Dendritic cell treated with granulocyte-macrophage colony-stimulating factor and Interleukin-4, amounts not matched to agents 40 ng/mL and 50 ng/mL, for 4 days (primary cell): ENCODE data around the gene MYG1.
A peak's percentile ranks its signal among the peaks of the same experiment; 100 is the strongest.

Experiments
- H3K27ac Mint-ChIP-seq: one replicate; pipeline ENCODE4 v1.8.0; 2022; ENCODE audit warnings: mild to moderate bottlenecking, mixed read lengths
- H3K27me3 Mint-ChIP-seq: one replicate; pipeline ENCODE4 v1.8.0; 2022; ENCODE audit warnings: mild to moderate bottlenecking, mixed read lengths
- H3K36me3 Mint-ChIP-seq: one replicate; pipeline ENCODE4 v1.8.0; 2022; ENCODE audit warnings: low read depth, mixed read lengths
- H3K4me1 Mint-ChIP-seq: one replicate; pipeline ENCODE4 v1.8.0; 2022; ENCODE audit warnings: low read depth, mixed read lengths
- H3K4me3 Mint-ChIP-seq: one replicate; pipeline ENCODE4 v1.8.0; 2022; ENCODE audit warnings: mild to moderate bottlenecking, moderate library complexity, mixed read lengths
- H3K9me3 Mint-ChIP-seq: one replicate; pipeline ENCODE4 v1.8.0; 2022; ENCODE audit warnings: mixed read lengths
- intact Hi-C: fragments of 100-400 bp; cut with micrococcal nuclease; formaldehyde crosslinking; loops from one replicate; pipeline ENCODE4 v1.15.0; 2022

MYG1 gene

GRCh38 chr12:53343969-53344368, 44.5 kb downstream of the MYG1 start:
- H3K27ac Mint-ChIP-seq = no peak overlapping the region
- peaks cover 46% of the 10 kb centered on the region for H3K27me3 Mint-ChIP-seq
- intact Hi-C loops = no loop called here
- H3K4me1 Mint-ChIP-seq = peaks cover 38% of the 10 kb centered on the region
- H3K4me3 Mint-ChIP-seq = no peak overlapping the region
- H3K9me3 Mint-ChIP-seq = no peaks in the 10 kb centered on the region
- no peaks in the 10 kb centered on the region for H3K36me3 Mint-ChIP-seq

- no peak overlapping the region for H3K27ac Mint-ChIP-seq
- no peaks in the 10 kb centered on the region for H3K36me3 Mint-ChIP-seq
- H3K4me1 Mint-ChIP-seq = peaks cover 38% of the 10 kb centered on the region
- no peaks in the 10 kb centered on the region for H3K9me3 Mint-ChIP-seq
- intact Hi-C loops = no loop called here
- H3K4me3 Mint-ChIP-seq = peak overlapping the region; percentile 35
- H3K27me3 Mint-ChIP-seq = peaks cover 41% of the 10 kb centered on the region
These were observed 45.0 kb downstream of the MYG1 start for GRCh38 chr12:53344487-53344823.

GRCh38 chr12:53344824-53345485, 45.5 kb downstream of the MYG1 start:
- H3K27me3 Mint-ChIP-seq = peaks cover 37% of the 10 kb centered on the region
- intact Hi-C loops = loop anchor here (1.0 kb wide), 1 partner anchor 21 kb away; no protein-coding TSS in a partner anchor
- no peaks in the 10 kb centered on the region for H3K36me3 Mint-ChIP-seq
- peak overlapping the region; percentile 68 for H3K27ac Mint-ChIP-seq
- peaks cover 38% of the 10 kb centered on the region for H3K4me1 Mint-ChIP-seq
- H3K9me3 Mint-ChIP-seq = no peaks in the 10 kb centered on the region
- peak overlapping the region; percentile 86 for H3K4me3 Mint-ChIP-seq

- Mint-ChIP-seq H3K27ac (peak overlapping the region; percentile 68), H3K4me1 (peaks cover 34% of the 10 kb centered on the region), H3K4me3 (peak overlapping the region; percentile 86), H3K27me3 (peaks cover 30% of the 10 kb centered on the region), H3K36me3 (no peaks in the 10 kb centered on the region), H3K9me3 (no peaks in the 10 kb centered on the region)
- intact Hi-C loops = loop anchor here (1.0 kb wide), 1 partner anchor 21 kb away; no protein-coding TSS in a partner anchor
These were observed 46.1 kb downstream of the MYG1 start for GRCh38 chr12:53345486-53346188.

- H3K27me3 Mint-ChIP-seq = peaks cover 24% of the 10 kb centered on the region
- H3K9me3 Mint-ChIP-seq = no peaks in the 10 kb centered on the region
- intact Hi-C loops = no loop called here
- H3K4me1 Mint-ChIP-seq = peaks cover 33% of the 10 kb centered on the region
- peak overlapping the region; percentile 30 for H3K27ac Mint-ChIP-seq
- H3K4me3 Mint-ChIP-seq = no peak overlapping the region
- H3K36me3 Mint-ChIP-seq = no peaks in the 10 kb centered on the region
These were observed 47.0 kb downstream of the MYG1 start for GRCh38 chr12:53346491-53346890.

- no peaks in the 10 kb centered on the region for H3K36me3 Mint-ChIP-seq
These were observed 48.4 kb downstream of the MYG1 start for GRCh38 chr12:53347905-53348304.

GRCh38 chr12:53352331-53353256, 53.1 kb downstream of the MYG1 start:
- H3K36me3 Mint-ChIP-seq = no peaks in the 10 kb centered on the region
- no peaks in the 10 kb centered on the region for H3K27me3 Mint-ChIP-seq
- H3K9me3 Mint-ChIP-seq = no peaks in the 10 kb centered on the region
- H3K4me3 Mint-ChIP-seq = peak overlapping the region; percentile 45
- intact Hi-C loops = loop anchor here (1.0 kb wide), 3 partner anchors 30 to 156 kb away; no protein-coding TSS in a partner anchor
- peak overlapping the region; percentile 23 for H3K27ac Mint-ChIP-seq
- peaks cover 37% of the 10 kb centered on the region for H3K4me1 Mint-ChIP-seq

More at GRCh38 chr12:53347905-53348304, 48.4 kb downstream of the MYG1 start:
- H3K4me3 Mint-ChIP-seq = no peak overlapping the region
- H3K27ac Mint-ChIP-seq = no peak overlapping the region
- H3K9me3 Mint-ChIP-seq = no peaks in the 10 kb centered on the region
- H3K27me3 Mint-ChIP-seq = peaks cover 19% of the 10 kb centered on the region
- H3K4me1 Mint-ChIP-seq = peaks cover 40% of the 10 kb centered on the region
- intact Hi-C loops = no loop called here

- Mint-ChIP-seq H3K36me3 (no peaks in the 10 kb centered on the region), H3K27me3 (no peaks in the 10 kb centered on the region), H3K4me3 (no peak overlapping the region), H3K9me3 (no peaks in the 10 kb centered on the region), H3K27ac (peak overlapping the region; percentile 30), H3K4me1 (peaks cover 37% of the 10 kb centered on the region)
- intact Hi-C loops = no loop called here
These were observed 53.8 kb downstream of the MYG1 start for GRCh38 chr12:53353257-53353655.

GRCh38 chr12:53355121-53355520, 55.6 kb downstream of the MYG1 start:
- intact Hi-C loops = no loop called here
- Mint-ChIP-seq H3K27me3 (no peaks in the 10 kb centered on the region), H3K4me1 (peaks cover 32% of the 10 kb centered on the region), H3K9me3 (no peaks in the 10 kb centered on the region), H3K27ac (no peak overlapping the region), H3K36me3 (no peaks in the 10 kb centered on the region), H3K4me3 (no peak overlapping the region)
